NCI-H446 treated with DMSO at 0.1 percent for 48 hours (cell line): ENCODE results near the gene GLTP.
"Not testable (repeated sequence)": the region's sequence is repeated elsewhere in the genome, so short reads cannot be mapped to it uniquely, and the experiment has no call there.

Source experiments
- DNase-seq: peaks from one replicate; lab custom pipeline; 2025; lab: John Stamatoyannopoulos, UW

Gene GLTP

DNA sequence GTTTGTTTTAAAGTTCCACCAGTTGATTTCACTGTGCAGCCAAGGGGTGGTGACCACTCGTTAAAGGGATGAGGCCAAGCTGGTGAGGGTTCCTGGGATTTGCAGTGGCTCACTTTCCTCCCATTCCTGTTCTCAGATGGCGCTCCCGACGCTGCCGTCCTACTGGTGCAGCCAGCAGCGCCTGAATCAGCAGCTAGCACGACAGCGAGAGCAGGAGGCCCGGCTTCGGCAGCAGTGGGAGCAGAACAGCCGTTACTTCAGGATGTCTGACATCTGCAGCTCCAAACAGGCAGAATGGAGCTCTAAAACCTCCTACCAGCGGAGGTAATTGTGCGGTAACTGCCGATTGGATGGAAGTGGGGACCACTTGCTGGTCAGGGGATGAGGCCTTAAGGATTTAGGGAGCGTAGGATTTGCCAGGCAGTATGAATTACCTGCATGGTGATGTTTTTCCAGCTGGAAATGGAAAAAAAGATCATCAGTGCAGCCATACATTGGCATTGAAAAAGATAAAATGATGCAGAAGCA lies 22.6 kb upstream of the GLTP start:
- DNase-seq: no peak

DNA sequence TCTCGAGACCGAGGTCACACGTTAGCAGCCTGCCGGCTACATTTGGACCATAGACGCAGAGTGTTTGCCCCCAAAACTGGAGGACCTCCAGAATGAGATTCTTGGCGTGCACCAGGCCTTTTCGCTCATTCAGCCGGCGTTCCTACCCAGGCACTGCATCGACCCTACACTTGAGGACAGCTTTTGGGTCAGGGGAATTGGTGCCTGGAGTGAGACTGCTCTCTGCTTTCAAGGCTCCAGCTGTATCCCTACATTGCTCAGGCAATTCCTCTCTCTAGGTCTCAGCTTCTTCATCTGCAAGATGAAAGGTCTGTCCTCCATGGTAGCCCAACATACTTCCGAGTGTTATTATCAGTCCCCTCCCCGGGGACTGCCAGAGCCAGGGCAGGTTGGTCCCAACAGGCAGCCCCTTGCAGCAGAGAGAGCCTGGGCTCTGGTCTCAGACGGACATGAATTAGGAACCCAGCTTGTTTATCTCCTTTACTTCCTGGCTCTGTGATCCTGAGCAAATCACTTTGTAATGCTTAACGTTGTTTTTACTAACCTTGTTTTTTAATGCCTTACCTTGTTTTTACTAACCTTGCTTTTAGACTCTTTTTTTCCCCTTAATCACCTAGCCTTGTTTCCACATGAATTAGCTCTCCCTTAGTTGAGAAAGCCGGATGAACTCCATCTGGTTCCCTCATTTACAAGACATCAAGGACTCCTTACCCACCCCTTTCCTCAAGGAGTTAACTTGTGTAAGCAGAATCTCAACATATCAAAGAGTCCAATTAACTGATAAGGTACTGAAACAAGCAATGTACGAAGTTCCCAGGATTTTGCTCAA lies 20.6 kb upstream of the GLTP start:
- DNase-seq: no peak

- peak; percentile 33 for DNase-seq
Measured at GRCh38 chr12:109899783-109900751, 19.7 kb upstream of the GLTP start, which contains the start of gene TCHP. Gene TCHP (plus strand): TSS chr12:109900274. CDS start chr12:109903027, 2,753 bp downstream.

- not testable (repeated sequence) for DNase-seq
Measured at GRCh38 chr12:109899345-109899744, 19.0 kb upstream of the GLTP start.

DNA sequence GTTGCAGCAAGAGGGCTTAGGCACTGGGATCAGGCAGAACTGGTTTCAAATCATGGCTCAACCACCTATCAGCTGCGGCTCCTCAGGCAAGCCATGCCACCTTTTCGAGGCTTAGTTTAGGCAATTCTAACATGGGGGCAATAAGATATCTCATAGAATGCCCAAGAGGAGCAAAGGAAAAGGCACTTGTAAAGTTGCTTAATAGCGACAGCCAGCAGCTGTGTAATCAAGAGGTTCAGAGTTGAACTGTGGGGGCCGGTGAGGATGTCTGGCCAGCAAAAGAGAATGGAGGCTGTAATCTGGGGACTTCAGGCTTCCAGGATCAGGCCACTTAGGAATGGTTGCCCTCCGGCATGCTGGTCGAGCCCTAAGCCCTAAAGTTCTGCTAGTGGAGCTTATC lies 16.7 kb upstream of the GLTP start:
- DNase-seq: no peak

- DNase-seq: no peak
Measured at GRCh38 chr12:109896188-109896587, 15.8 kb upstream of the GLTP start.

DNA sequence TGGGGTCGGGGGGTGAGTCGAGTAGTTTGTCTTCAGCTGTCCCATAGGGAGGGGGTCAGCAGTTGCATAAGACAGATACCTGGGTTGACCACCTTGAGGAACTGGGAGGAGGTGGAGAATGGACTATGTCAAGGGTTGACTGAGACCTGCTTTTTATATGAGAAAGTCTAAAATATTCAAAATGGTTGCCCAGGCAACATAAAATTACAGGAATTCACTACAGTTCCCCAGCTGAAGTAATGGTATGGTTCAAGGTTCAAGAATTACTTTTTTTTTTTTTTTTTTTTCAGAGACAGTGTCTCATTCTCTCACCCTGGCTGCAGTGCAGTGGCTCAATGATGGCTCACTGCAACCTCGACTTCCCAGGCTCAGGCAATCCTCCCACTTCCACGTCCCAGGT lies 14.6 kb upstream of the GLTP start:
- DNase-seq: no peak

GRCh38 chr12:109893261-109893995 lies 13.1 kb upstream of the GLTP start:
- DNase-seq: no peak

DNA sequence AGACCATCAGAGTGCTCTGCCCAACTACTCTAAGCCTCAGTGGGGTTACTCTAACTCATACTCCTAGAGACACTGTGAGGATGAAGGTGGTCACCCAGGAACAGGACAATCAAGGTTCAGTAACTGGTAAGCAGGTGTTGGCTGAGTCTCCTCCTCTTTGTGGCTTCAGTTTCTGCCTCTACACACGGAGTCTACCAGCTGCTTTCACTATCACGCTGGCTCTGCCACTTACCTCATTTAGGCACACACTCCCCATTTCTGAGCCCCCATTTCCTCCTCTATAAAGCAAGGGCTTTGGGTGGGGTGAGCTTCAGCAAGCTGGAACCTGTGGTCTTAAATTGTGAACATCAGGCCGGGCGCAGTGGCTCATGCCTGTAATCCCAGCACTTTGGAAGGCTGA lies 12.4 kb upstream of the GLTP start:
- DNase-seq: no peak

DNA sequence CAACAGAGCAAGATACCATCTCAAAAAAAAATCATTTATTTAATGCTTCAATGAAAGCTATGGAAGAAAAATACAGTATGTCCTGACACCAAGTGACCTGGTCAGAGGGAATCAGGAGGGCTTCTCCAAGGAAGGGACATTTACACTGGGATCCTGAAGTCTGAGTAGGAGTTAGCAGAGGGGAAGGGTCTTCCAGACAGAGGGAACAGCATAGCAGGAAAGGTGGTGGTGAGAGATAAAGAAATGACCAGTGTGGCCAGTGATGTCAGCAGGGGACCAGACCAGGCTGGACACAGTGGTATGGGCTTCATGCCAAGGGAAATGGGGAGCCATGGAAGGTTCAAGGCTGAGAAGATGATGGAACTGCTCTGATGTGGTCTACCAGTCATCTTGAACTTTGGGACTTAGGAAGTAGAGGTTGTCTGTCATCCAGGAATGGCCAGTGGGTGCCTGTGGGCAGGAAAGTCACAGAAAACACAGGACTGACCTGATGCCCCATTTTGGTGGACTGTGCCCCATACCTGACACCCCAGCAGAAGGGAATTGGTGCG lies 11.9 kb upstream of the GLTP start:
- no peak for DNase-seq

- not testable (repeated sequence) for DNase-seq
Measured at GRCh38 chr12:109891731-109892130, 11.4 kb upstream of the GLTP start.

- DNase-seq: no peak
Measured at GRCh38 chr12:109890620-109891170, 10.4 kb upstream of the GLTP start.

- DNase-seq: no peak
Measured at GRCh38 chr12:109888179-109889020, 8.1 kb upstream of the GLTP start.

DNA sequence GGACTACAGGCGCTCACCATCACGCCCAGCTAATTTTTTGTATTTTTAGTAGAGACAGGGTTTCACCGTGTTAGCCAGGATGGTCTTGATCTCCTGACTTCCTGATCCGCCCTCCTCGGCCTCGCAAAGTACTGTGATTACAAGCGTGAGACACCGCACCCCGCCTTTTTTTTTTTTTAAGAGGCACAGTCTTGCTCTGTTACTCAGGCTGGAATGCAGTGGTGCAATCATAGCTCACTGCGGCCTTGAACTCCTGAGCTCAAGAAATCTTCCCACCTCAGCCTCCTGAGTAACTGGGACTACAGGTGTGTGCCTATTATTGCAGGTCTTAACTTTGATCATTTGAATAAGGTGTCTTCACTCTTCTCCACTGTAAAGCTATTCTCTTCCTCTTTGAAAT lies 5.3 kb upstream of the GLTP start:
- no peak for DNase-seq

- DNase-seq: no peak
Measured at GRCh38 chr12:109883461-109883860, 3.1 kb upstream of the GLTP start.

- DNase-seq: no peak
Measured at GRCh38 chr12:109881752-109882151, 1.4 kb upstream of the GLTP start.

GRCh38 chr12:109880938-109881337 lies 597 bp upstream of the GLTP start:
- no peak for DNase-seq

DNA sequence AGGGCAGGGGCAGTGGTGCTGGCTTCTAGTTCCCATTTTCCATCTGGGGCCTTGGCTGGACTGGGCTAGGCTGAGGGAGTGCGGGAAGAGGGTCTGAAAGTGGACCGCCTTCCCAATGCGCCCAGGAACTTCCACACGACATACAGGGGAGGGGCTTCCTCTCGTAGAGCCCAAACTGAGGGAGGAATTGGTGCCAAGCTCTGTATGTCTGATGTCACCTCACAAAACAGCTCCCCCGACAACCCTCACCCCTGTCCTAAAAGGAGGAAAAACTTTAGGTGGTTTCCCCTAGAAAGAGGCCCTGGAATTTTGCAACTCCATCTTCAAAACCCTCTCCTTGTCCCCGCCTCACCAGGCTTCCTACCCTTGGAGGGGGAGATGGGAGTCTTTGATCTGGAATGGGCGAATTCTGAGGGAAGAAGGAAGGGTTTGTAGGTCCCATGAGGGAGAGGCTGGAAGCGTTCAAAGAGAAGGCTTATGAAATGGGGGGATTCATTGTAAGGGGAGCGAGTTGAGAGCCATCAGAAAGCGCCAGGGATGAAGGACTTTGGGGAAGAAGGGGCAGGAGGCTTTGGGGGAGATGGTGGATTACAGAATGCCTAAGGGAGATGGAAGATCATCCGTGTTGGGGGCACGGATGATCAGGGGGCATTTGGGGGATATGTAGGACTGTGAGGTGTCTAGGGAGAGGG lies 844 bp downstream of the GLTP start:
- DNase-seq: no peak

DNA sequence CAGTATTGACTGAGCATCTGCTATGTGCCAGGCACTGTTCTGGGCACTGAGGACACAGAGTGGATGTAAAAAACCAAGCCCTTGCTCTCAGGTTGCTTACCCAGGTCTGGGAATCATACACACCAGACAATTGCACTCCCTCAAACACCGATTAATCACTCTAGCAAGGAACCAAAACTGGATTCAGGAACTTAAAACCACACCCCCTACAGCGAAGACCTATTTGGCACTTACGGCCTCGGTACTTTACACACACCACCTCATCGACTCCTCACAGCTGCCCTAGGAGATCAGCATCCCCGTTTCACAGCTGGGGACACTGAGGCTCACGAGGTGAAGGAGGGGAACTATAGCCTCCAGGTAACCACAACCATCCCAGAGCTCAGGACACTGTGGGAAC lies 1.6 kb downstream of the GLTP start:
- no peak for DNase-seq

DNA sequence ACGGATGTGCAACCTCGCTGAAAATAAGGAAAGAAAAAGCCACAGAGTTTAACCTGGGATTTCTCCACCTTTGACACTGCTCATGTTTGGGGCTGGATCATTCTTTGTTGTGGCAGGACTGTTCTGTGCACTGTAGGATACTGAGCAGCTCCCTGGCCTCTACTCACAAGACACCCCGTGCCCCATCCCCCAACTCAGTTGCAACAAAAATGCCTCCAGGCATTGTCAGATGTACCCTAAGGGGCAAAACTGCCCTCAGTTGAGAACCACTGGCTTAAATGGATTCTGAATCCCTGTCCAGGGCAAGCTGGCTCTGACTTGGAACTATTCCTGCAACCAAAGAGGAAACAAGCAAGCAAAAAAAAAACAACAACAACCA lies 2.1 kb downstream of the GLTP start:
- DNase-seq: no peak
